ENCODE measurements around the gene DSC1.
"Not testable (repeated sequence)": the region's sequence is repeated elsewhere in the genome, so short reads cannot be mapped to it uniquely, and the experiment has no call there.

DSC1 gene, protein sequence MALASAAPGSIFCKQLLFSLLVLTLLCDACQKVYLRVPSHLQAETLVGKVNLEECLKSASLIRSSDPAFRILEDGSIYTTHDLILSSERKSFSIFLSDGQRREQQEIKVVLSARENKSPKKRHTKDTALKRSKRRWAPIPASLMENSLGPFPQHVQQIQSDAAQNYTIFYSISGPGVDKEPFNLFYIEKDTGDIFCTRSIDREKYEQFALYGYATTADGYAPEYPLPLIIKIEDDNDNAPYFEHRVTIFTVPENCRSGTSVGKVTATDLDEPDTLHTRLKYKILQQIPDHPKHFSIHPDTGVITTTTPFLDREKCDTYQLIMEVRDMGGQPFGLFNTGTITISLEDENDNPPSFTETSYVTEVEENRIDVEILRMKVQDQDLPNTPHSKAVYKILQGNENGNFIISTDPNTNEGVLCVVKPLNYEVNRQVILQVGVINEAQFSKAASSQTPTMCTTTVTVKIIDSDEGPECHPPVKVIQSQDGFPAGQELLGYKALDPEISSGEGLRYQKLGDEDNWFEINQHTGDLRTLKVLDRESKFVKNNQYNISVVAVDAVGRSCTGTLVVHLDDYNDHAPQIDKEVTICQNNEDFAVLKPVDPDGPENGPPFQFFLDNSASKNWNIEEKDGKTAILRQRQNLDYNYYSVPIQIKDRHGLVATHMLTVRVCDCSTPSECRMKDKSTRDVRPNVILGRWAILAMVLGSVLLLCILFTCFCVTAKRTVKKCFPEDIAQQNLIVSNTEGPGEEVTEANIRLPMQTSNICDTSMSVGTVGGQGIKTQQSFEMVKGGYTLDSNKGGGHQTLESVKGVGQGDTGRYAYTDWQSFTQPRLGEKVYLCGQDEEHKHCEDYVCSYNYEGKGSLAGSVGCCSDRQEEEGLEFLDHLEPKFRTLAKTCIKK

GRCh38 chr18:31162825-31163435 is at the start of gene DSC1:
DSC1 (minus strand) TSS chr18:31162856; CDS start chr18:31162594, 262 bp downstream.
- no peak for DNase-seq (ENCODE audit: low read depth in 2 of 2)

- no peak for DNase-seq (ENCODE audit: low read depth in 2 of 2)
Observed at GRCh38 chr18:31211047-31211446, 48.4 kb upstream of the DSC1 start.

DNA sequence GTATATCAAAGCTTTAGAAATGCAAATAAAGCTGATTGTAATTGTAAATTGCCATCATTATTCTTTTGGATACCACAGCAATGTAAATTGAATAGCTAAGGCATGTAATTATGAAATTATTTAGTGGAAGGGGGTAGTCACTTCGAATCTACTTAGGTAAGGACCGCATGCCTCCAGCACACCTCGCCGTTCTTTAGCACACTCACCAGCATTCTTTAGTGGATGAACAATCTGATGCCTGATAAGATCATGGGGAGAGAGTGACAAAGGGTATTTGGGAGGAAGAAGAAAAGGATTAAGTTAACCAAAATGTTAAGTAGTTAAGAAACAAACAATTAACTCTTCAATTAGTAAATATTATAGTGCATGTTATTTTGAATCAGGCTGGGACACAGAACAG is 46.4 kb upstream of the DSC1 start:
- no peak for DNase-seq (ENCODE audit: low read depth in 2 of 2)

- no peak for DNase-seq (ENCODE audit: low read depth in 2 of 2)
Observed at GRCh38 chr18:31207391-31207790, 44.7 kb upstream of the DSC1 start.

DNA sequence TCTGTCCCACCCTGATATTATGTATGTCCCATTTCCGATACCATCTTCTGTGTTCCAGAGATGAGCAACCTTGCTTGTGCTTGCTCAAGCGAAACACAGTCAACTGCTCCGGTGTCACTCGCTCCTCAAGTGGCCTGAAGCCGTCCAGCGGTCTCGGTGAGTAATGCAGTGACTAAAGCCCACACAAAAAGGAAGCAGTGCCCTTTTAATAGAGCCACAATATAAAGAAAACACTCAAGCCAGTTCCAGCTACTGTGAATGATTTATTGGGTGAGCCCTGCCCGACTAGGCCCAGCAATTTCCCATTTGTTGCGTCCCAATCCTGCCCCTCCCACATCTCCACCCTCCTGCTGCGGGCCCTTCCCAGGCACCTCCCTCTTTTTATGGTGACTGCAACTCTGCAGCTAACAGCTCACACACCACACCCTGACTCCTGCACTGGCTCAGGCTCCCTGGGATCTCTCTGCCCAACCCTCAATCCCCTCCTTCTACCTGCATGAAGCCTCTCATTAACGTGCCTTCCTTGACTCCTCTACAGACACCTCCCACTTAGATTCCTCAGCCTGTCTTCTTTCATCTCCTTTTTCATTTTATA is 44.2 kb upstream of the DSC1 start:
- DNase-seq (ENCODE audit: low read depth in 2 of 2), result no peak

DNA sequence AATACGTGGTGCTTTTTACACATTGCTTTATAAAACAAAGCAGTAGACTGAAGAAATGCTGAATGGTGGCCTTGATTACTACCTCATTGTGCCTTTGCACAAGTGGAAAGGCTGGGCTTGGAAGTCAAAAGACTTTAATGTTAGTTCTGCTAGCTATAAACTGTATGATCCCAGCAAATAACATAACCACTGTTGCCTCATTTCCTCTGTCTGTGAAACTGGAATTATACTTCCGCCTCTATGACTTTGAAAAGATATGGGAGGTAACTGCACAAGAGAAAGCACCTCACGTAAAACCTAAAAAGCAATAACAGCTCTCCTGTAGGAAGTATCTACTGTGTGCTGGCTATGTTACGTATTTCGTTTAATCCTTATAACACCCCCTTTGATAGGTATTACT is 43.4 kb upstream of the DSC1 start:
- DNase-seq (ENCODE audit: low read depth in 2 of 2), result no peak

DNA sequence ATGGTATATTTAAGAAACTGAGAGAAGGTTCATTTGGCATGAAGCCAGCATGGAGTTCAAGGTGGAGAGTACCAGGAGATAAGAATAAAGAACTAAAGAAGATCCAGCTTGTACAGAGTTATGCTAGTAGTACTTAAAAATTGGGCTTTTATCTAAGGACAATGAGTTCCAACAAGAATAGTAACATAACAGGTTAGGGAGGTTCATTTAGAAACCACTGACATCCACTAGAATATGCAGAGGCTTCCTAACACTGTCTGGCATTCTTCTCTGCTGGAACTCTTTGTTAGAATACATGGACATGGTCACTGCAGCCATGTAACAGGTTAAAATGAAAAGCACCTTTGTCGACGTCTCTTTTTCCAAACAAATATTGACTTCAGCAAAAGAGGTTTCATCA is 42.6 kb upstream of the DSC1 start:
- no peak for DNase-seq (ENCODE audit: low read depth in 2 of 2)

GRCh38 chr18:31204833-31205232 is 42.2 kb upstream of the DSC1 start:
- DNase-seq (ENCODE audit: low read depth in 2 of 2), result no peak

DNA sequence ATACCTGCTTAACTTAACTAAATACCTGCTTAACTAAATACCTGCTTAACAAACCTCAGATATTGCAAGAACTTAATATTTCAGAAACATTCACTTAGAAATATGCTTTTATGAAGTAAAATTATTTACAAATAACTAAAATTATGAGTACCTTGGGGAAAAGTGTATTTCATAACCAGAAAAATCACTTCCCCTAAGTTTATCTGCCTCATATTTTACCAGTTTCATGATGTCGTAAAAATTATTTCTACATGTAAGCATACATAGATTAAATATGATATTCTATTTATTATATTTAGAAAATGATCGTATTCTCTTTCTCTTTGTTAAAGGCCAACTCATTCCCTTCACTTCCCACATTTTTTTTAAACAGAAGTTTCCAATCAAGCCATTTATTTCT is 41.5 kb upstream of the DSC1 start:
- DNase-seq (ENCODE audit: low read depth in 2 of 2), result no peak

DNA sequence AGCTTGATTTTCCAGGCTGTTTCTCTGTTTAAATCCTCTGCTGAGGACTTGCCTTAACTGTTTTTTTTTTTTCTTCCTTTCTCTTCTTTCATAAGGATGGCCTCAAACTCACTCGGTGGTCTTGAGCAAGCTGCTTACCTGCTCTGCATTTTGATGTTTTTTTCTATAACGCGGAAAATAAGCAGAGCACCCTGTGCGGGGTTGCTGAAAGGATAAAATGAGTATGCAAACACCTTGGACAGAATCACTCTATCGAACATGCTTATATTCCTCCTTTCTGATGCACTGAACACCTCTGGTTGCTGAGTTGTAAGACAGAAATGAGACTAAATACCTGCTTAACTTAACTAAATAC is 41.1 kb upstream of the DSC1 start:
- no peak for DNase-seq (ENCODE audit: low read depth in 2 of 2)

- DNase-seq (ENCODE audit: low read depth in 2 of 2), result no peak
Observed at GRCh38 chr18:31203096-31203793, 40.6 kb upstream of the DSC1 start.

DNA sequence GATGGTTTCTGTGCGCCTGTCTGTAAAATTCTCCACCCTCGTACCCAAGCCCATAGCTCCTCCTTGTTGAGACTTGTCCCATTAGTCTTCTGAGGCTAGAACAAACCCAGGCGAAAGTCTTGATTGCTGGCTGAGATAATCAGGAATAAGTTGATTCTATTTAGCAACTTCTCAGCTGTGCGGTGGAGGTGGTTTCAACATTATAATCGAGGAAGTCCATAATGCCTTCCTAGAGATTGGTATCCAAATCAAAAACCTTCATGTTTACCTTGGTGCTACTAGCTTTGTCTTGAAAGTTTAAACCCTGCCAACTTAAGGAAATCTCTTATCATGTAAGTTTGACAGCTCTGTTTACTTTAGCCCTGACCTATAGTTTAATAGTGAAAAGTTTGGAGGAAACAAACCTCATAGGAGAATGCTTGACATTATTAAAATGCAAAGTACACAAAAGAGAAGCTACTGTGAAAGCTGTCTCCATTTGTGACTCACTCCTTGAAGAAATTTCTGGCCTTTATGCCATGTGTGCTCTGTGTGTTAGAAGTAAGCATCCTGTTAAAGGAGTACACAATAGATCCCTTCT is 36.6 kb upstream of the DSC1 start:
- DNase-seq (ENCODE audit: low read depth in 2 of 2), result no peak

GRCh38 chr18:31197676-31198075 is 35.0 kb upstream of the DSC1 start:
- DNase-seq (ENCODE audit: low read depth in 2 of 2), result no peak

DNA sequence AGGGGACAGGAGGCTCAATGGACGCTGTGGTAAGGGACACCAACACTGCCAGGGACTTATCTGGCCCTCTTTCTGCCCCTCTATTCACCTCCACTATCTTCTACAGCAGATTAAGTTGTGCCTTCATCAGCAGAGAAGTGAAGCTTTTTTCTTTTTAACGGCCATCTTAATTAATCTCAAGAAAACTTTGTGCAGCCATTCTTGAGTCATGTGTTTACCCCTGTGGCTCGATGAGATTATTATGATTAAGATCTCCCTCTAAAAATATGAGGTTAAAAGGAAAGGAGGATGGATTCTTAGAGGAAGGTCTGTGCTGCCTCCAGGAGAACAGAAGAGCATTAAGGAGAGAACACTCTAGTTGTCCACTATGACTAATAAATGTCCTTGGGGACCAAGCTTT is 32.4 kb upstream of the DSC1 start:
- no peak for DNase-seq (ENCODE audit: low read depth in 2 of 2)

- DNase-seq (ENCODE audit: low read depth in 2 of 2), result no peak
Observed at GRCh38 chr18:31192086-31192776, 29.6 kb upstream of the DSC1 start.

- DNase-seq (ENCODE audit: low read depth in 2 of 2), result no peak
Observed at GRCh38 chr18:31190919-31191318, 28.3 kb upstream of the DSC1 start.

GRCh38 chr18:31189757-31190156 is 27.1 kb upstream of the DSC1 start:
- DNase-seq (ENCODE audit: low read depth in 2 of 2), result no peak

GRCh38 chr18:31185186-31185950 is 22.7 kb upstream of the DSC1 start:
- DNase-seq (ENCODE audit: low read depth in 2 of 2), result no peak

GRCh38 chr18:31183302-31183701 is 20.6 kb upstream of the DSC1 start:
- no peak for DNase-seq (ENCODE audit: low read depth in 2 of 2)

- not testable (repeated sequence) for DNase-seq (ENCODE audit: low read depth in 2 of 2)
Observed at GRCh38 chr18:31177369-31177768, 14.7 kb upstream of the DSC1 start.
